Measurements from ENCODE around the gene SH2D4B.

DNA sequence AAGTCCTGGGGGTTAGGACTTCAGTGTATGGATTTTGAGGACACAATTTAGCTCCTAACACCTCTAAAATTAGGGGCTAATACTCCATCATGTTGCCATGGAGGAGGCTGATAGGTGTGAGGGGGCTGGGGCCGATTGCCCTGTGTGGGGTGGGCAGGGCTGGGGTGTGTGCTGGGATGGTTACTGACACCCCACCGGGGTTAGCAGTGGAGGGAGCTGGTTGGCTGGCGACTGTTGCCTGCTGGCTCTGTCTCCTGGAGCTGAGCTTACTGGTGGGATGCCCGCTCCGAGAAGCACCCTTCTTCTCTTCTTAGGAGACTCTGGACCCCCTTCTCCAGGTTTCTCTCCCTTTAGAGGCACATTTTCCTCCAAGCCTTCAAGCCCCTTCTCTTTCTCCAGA is 22.2 kb upstream of the SH2D4B start:
- TF ChIP-seq, protein P1, sequence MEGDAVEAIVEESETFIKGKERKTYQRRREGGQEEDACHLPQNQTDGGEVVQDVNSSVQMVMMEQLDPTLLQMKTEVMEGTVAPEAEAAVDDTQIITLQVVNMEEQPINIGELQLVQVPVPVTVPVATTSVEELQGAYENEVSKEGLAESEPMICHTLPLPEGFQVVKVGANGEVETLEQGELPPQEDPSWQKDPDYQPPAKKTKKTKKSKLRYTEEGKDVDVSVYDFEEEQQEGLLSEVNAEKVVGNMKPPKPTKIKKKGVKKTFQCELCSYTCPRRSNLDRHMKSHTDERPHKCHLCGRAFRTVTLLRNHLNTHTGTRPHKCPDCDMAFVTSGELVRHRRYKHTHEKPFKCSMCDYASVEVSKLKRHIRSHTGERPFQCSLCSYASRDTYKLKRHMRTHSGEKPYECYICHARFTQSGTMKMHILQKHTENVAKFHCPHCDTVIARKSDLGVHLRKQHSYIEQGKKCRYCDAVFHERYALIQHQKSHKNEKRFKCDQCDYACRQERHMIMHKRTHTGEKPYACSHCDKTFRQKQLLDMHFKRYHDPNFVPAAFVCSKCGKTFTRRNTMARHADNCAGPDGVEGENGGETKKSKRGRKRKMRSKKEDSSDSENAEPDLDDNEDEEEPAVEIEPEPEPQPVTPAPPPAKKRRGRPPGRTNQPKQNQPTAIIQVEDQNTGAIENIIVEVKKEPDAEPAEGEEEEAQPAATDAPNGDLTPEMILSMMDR (IDR thresholded peaks at IDR 0.05; ENCODE audit: insufficient read depth, low read length): no peak
- TF ChIP-seq POLR2AphosphoS5 (IDR thresholded peaks at IDR 0.05; ENCODE audit: low read depth): no peak

All from HL-60 (cell line).